ENCODE results near the gene RYR3.

- TF ChIP-seq ZFP3 (CRISPR knock-in tag; IDR thresholded peaks at IDR 0.05) = no peak
- TF ChIP-seq PATZ1 (CRISPR knock-in tag; IDR thresholded peaks at IDR 0.05; ENCODE audit: borderline replicate concordance) = no peak
- TF ChIP-seq ZNF565 (CRISPR knock-in tag; conservative IDR thresholded peaks at IDR 0.05; ENCODE audit: low read depth) = no peak
- no peak for TF ChIP-seq GLIS3 (CRISPR knock-in tag; IDR thresholded peaks at IDR 0.05)
- no peak for TF ChIP-seq TOX (CRISPR knock-in tag; IDR thresholded peaks at IDR 0.05; ENCODE audit: borderline replicate concordance)
- no peak for TF ChIP-seq OSR1 (CRISPR knock-in tag; IDR thresholded peaks at IDR 0.05)
- no peak for TF ChIP-seq ISL1 (CRISPR knock-in tag; IDR thresholded peaks at IDR 0.05)
- TF ChIP-seq POU6F1 (CRISPR knock-in tag; IDR thresholded peaks at IDR 0.05; ENCODE audit: borderline replicate concordance, low read depth) = no peak
- TF ChIP-seq ZNF8 (CRISPR knock-in tag; IDR thresholded peaks at IDR 0.05) = no peak
- TF ChIP-seq RARB (CRISPR knock-in tag; IDR thresholded peaks at IDR 0.05) = no peak
- TF ChIP-seq ARNTL (CRISPR knock-in tag; IDR thresholded peaks at IDR 0.05; ENCODE audit: borderline replicate concordance, low read depth) = no peak
- no peak for TF ChIP-seq CREB5 (CRISPR knock-in tag; IDR thresholded peaks at IDR 0.05; ENCODE audit: low read depth)
- no peak for TF ChIP-seq TCF4 (CRISPR knock-in tag; IDR thresholded peaks at IDR 0.05; ENCODE audit: borderline replicate concordance)
- no peak for TF ChIP-seq ZC3H10 (CRISPR knock-in tag; IDR thresholded peaks at IDR 0.05)
These were observed 529.8 kb downstream of the RYR3 start for GRCh38 chr15:33840615-33841014.
